ENCODE measurements around the gene C9orf40. TPM values are rescaled to one million over a fixed set of nuclear protein-coding genes. Genes with fewer than 3 reads are reported as not detected.

C9orf40 gene
- total RNA-seq, 1 experiment from 2014 or later: 10.3 TPM

- Histone ChIP-seq H3T11ph (ENCODE audit: low read length) (no peak overlapping the region), H3K4me1 (ENCODE audit: insufficient read depth, low read length) (no peaks in the 10 kb centered on the region), H3K4ac (ENCODE audit: low read depth, low read length) (no peak overlapping the region), H4K5ac (ENCODE audit: insufficient read length, low read depth, low read length) (no peak overlapping the region), H2BK20ac (ENCODE audit: low read depth, low read length, poor library complexity, severe bottlenecking) (no peak overlapping the region), H2BK15ac (ENCODE audit: low read depth, low read length) (no peak overlapping the region), H2AK5ac (ENCODE audit: insufficient read length, low read length) (no peak overlapping the region), H3K23ac (ENCODE audit: insufficient read length, low read depth, low read length) (no peak overlapping the region), H2BK5ac (ENCODE audit: insufficient read length, low read length) (no peak overlapping the region), H3K4me2 (ENCODE audit: insufficient read depth, insufficient read length, low read length) (no peak overlapping the region), H3K79me1 (ENCODE audit: insufficient read depth, low read depth, low read length, poor library complexity, severe bottlenecking) (no peaks in the 10 kb centered on the region), H3K56ac (ENCODE audit: insufficient read length, low read depth, low read length) (no peak overlapping the region), H4K20me1 (ENCODE audit: control insufficient read depth, insufficient read depth, insufficient read length) (no peaks in the 10 kb centered on the region), H4K8ac (replicated peaks; ENCODE audit: insufficient read length, low read depth, low read length) (no peak overlapping the region), H3K14ac (ENCODE audit: insufficient read depth, low read length) (no peak overlapping the region), H3K27ac (ENCODE audit: insufficient read length, low read depth, low read length) (no peak overlapping the region), H2AFZ (ENCODE audit: low read length) (no peak overlapping the region), H3K18ac (ENCODE audit: insufficient read length, low read depth, low read length) (no peak overlapping the region), H3K9me3 (ENCODE audit: control insufficient read depth, low read depth, low read length) (peaks cover 5% of the 10 kb centered on the region), H3K9ac (ENCODE audit: extremely low read depth, insufficient read length, low read length) (no peak overlapping the region), H2BK12ac (ENCODE audit: insufficient read length, low read depth, low read length) (no peak overlapping the region), H4K91ac (ENCODE audit: insufficient read length, low read depth, low read length) (no peak overlapping the region), H3K23me2 (ENCODE audit: insufficient read length, low read depth, low read length, poor library complexity, severe bottlenecking) (no peaks in the 10 kb centered on the region), H2BK120ac (ENCODE audit: low read depth, low read length, poor library complexity, severe bottlenecking) (no peak overlapping the region), H3K79me2 (ENCODE audit: insufficient read depth, low read length) (no peaks in the 10 kb centered on the region), H3K27me3 (ENCODE audit: insufficient read depth, low read length) (peaks cover 3% of the 10 kb centered on the region; the same call in 1 of the 2 replicates)
- no peaks in the 10 kb centered on the region; a peak in 1 of 4 replicates for H3K4me1 Mint-ChIP-seq
- H3K4me3 Mint-ChIP-seq: no peak overlapping the region
- H3K27ac Mint-ChIP-seq: no peak overlapping the region
- no peaks in the 10 kb centered on the region for H3K27me3 Mint-ChIP-seq (ENCODE audit: low read depth)
- peaks cover 15 to 30% (median 16%) of the 10 kb centered on the region in 3 experiments for H3K36me3 Mint-ChIP-seq (ENCODE audit: insufficient read depth in 1 of 3, low read depth in 3 of 3)
- DNase-seq: no peak
- no CpG with 5 or more reads among the region's 2 CpGs for WGBS (ENCODE audit: extremely low coverage, insufficient read length, low lambda C conversion rate)
- TF ChIP-seq CTCF (conservative IDR thresholded peaks at IDR 0.05): no peak
- peaks cover 21% of the 10 kb centered on the region in 2 experiments for H3K9me3 Mint-ChIP-seq
These were observed 10.3 kb upstream of the C9orf40 start for GRCh38 chr9:74963056-74963455.

Data from H9 (cell line).